Measurements from ENCODE around the gene RNF212B.
"Not testable (repeated sequence)": the region's sequence is repeated elsewhere in the genome, so short reads cannot be mapped to it uniquely, and the experiment has no call there.

Gene RNF212B, protein sequence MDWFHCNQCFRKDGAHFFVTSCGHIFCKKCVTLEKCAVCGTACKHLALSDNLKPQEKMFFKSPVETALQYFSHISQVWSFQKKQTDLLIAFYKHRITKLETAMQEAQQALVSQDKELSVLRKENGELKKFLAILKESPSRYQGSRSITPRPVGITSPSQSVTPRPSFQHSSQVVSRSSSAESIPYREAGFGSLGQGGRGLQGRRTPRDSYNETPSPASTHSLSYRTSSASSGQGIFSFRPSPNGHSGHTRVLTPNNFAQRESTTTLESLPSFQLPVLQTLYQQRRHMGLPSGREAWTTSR

DNA sequence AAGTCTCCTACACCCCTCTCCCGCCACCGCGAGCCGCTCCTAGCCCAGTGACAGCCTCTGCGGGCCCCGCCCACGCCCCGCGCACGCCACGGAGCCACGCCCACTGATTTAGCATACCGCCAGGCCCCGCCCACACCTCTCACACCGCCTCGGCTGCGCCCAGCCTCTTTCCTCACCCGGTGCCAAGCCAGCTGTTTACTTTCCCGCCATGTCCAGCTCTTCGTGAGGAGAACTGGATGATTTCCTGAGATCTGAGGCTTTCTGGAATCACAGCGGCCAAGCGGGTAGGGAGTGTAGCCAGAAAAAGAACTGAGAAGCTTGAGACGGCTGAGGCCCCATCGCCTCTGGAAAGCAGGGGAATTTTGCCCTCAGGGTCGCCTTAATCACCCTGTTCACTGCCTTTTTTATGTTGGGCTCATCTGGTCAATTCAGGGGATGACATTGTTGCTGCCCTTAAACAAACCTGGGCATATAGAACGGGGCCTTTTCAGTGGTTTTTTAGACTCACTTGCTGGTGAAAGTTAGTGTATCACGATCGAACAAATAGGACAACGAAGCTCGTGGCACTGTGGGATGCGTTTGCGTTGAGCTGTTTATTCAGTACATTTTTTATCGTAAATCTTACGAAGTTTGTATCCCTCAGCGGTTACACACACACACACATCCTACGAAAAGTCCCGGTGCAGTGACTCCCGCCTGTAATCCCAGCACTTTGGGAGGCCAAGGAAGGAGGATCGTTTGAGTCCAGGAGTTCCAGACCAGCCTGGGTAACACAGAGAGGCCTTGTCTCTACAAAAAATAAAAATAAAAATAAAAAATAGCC, at the start of gene RNF212B:
Gene RNF212B (plus strand): TSS at position 165 of the 823 bp plus-strand sequence. CDS start 2,410 bp downstream, outside the sequence.
- DNase-seq: peak; percentile 82

DNA sequence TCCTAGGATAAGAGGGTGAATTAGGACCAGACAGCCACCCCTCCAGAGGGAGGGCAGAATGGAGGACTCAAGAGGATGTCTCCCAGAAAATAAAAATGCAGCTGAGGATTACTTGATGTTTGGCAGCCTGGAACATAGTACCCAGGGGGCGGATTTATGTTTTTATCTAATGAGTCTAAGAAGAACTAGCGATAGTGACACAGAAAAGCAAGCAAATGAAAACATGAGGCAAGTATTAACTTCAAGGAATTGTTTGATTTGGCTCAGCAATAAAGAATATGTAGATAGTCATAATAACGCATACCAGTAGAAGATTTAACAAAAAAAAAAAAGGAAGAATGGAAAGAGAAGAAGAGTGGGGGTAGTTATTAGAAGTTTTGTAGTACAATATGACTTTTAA, 44.3 kb upstream of the RNF212B start:
- DNase-seq: no peak

DNA sequence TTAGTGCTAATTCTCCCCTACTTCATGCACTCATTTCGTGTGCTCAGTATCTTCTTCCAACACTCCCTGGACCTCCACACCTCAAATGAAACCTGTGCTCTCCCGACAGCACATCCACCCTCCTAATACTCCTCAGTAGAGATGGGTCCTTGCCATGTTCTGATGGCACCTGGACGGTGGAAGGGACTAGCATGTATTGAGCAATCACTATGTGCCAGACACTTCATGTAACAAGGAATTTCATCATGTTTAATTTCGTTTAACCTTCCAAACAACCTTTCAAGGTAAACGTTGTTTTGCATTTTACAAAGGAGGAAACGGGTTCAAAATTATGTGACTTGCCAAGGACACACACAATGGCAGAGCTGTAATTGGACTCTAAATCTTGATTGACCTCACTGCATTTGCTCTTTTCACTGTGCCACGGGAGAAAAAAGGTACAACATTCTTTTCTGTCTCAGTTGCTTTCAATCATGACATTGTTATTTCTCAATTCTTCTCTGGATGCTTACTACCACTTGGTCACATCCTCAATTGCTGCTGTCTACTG, 42.1 kb upstream of the RNF212B start:
- no peak for DNase-seq

DNA sequence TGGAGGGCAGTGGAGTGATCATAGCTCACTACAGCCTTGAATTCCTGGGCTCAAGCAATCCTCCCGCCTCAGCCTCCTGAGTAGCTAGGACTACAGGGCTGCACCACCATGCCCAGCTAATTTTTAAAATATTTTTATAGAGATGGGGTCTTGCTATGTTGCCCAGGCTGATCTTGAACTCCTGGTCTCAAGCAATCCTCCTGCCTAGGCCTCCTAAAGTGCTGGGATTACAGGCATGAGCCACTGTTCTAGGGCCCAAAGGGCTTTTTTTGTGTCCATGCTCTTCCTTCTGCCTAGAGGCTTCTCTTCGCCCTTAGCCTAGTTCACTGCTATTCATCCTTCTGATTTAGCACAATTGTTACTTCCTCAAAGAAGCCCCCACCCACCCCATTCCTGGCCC, 41.2 kb upstream of the RNF212B start:
- DNase-seq: not testable (repeated sequence)

DNA sequence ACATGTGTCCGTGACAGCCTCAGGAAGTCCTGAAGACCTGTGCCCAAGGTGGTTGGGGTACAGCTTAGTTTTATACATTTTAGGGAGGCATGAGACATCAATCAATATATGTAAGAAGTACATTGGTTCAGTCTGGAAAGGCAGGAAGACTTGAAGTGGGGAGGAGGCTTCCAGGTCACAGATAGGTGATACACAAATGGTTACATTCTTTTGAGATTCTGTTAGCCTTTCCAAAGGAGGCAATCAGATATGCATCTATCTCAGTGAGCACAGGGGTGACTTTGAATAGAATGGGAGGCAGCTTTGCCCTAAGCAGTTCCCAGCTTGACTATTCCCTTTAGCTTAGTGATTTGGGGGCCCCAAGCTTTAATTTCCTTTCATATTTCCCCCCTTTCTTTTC, 38.6 kb upstream of the RNF212B start:
- not testable (repeated sequence) for DNase-seq

DNA sequence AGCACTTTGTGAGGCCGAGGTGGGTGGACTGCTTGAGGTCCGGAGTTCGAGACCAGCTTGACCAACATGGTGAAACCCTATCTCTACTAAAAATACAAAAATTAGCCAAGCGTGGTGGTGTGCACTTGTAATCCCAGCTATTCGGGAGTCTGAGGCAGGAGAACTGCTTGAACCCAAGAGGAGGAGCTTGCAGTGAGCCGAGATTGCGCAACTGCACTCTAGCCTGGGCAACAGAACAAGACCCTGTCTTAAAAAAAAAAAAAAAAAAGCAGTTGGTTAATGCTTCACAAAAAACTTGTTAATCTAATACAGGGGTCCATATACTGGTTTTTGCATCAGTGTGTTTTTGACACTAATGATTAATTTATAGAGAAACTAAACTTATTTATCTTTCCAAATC, 35.7 kb upstream of the RNF212B start:
- DNase-seq: no peak

DNA sequence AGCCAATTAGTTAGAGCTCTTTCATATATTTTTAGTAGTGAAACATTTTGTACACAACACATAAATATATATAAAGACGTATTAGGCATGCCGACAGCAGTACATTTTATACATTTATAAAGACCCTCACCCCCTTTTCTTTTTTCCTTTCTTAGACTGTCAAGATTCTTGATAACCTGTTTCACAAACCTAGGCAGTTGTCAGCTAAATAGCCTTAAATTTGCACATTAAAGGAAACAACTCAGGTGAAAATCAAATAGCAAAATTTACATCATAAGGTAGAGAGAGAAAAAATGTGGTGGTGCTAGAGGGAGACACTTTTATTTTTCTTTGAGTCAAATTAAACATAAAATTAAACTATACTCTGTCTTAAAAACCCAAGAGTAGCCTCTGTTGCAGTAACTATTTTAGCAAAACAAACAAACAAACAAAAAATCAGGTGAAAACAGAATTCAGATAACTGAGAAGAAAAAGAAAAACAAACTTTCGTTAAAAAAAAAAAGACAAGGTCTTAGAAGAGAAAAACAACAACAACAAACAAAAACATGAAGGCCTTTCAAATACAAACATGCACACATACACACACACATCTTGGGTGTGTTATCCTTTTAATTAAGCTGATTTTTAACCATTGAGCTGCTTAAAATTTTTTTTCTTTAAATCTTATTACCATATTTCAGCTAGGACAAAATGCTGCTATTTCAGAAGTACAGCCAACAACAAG, 31.2 kb upstream of the RNF212B start:
- DNase-seq: no peak

DNA sequence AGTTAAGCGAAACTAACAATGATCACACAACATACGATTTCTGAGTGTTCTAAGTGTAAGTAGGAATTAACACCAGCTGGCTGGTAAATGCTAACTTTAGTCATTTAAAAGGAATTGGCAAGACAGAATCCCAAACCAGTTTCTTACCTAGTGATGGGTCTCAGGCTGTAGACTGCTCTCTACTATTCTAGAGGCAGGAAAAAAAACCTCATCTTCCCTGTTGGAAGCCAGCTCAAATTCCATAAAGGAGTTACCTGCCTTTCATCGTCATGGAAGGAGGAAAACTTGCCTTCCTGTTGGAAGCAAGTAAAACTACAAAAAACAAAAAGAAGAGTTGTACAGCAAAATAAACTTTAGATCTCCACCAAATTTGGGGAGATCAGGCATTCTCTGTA, 30.6 kb upstream of the RNF212B start:
- no peak for DNase-seq

DNA sequence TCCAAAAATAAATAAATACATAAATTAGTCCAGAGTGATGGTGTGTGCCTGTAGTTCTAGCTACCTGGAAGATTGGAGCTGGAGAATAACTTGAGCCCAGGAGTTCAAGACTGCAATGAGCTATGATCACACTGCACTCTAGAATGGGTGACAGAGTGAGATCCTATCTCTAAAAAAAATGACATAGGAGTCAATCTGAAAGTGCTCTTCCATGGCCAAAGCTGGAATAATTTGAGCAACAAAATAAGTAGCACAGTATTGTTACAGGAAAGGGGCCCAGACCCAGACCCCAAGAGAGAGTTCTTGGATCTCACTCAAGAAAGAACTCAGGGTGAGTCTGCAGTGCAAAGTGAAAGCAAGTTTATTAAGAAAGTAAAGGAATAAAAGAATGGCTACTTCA, 29.4 kb upstream of the RNF212B start:
- DNase-seq: no peak

DNA sequence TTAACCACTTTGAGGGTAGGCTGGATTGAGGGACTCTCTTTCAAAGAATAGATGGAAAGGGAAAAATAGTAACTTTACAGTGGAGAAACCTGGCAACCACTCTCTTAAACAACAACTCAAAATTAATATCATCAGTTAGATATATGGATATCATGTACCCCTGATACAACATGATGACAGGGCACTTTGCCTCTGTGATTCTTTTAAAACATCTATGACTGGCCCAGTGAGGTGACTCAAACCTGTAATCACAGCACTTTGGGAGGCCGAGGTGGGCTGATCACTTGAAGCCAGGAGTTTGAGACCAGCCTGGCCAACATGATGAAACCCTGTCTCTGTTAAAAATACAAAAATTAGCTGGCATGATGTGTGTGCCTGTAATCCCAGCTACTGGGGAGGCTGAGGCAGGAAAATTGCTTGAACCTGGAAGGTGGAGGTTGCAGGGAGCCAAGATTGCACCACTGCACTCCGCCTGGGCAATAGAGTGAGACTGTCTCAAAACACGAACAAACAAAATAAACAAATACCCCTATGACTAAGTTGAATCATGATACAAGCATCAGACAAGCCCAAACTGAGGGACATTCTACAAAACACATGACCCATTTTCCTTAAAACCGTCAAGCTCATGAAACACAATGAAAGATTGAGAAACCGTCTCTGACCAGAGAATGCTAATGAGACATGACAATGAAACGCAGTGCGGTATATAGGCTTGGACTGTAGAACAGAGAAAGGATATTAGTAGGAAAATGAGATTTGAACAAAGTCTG, 27.9 kb upstream of the RNF212B start:
- DNase-seq: no peak

DNA sequence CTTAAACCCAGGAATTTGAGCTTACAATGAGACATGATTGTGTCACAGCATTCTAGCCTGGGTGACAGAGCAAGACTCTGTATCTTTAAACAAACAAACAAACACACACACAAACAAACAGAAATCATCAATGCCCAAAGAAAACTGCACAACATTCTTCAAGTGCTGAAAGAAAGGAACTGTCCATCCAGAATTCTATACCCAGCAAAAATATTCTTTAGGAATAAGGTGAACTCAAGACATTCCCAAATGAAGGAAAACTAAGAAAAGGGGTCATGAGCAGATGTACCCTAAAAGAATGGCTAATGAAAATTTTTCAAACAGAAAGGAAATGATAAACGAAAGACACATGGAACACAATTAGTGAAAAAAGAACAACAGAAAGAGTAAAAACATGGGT, 22.3 kb upstream of the RNF212B start:
- no peak for DNase-seq

DNA sequence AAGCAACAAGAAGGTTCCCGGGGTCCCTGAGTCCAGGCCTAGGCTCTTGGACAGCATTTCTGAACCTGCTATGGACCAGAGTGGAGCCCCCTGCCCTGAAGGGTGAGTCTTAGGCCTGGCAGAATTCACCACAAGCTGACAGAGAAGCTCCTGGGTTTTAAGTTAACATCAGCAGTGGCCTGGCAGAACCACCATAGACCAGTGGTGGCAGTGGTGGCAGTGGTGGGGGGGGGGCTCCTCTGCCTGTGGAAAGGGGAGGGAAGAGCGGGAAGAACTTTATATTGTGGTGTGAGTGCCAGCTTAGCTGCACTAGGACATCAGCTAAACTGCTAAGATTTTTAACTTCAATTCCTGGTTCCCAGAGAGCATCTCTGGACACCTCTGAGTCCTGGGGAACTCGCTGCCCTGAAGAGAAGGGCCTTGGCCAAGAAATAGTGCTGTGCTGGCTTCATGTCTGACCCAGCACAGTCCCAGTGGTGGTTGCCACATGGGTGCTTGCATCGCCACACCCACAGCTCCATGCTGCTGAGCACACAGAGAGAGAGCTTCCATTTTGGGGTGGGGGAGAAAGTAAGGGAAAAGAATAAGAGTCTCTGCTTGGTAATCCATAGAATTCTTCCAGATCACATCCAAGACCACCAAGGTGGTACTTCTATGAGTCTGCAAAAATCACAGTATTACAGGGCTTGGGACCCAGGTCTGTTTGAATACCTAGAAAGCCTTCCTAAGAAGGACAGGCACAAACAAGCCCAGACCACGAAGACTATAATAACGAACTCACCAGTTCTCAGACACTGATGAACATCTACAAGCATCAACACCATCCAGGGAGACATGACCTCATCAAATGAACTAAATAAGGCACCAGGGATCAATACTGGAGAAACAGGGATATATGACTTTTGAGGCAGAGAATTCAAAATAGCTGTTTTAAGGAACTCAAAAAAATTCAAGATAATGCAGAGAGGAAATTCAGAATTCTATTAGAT, 20.4 kb upstream of the RNF212B start:
- DNase-seq: no peak

DNA sequence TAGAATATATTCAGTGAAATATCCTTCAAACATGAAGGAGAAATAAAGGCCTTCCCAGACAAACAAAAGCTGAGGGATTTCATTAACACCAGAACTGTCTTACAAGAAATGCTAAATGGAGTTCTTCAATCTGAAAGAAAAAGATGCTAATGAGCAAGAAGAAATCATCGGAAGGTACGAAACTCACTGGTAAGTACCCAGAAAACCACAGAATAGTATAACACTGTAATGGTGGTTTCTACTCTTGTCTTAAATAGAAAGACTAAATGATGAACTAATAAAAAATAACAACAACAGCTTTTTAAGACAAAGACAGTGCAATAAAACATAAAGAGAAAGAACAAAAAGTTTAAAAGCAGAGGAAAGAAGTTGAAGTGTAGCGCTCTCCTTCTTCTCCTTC, 18.7 kb upstream of the RNF212B start:
- no peak for DNase-seq

DNA sequence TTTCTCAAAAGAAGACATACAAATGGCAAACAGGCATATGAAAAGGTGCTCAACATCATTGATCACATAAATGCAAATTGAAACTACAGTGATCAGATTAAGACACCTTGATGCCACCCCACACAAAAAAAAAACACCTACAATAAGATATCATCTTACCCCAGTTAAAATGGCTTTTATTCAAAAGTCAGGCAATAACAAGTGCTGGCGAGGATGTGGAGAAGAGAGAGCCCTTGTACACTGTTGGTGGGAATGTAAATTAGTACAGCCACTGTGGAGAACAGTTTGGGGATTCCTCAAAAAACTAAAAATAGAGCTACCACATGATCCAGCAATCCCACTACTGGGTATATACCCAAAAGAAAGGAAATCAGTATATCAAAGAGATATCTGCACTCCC, 12.8 kb upstream of the RNF212B start:
- DNase-seq: not testable (repeated sequence)

DNA sequence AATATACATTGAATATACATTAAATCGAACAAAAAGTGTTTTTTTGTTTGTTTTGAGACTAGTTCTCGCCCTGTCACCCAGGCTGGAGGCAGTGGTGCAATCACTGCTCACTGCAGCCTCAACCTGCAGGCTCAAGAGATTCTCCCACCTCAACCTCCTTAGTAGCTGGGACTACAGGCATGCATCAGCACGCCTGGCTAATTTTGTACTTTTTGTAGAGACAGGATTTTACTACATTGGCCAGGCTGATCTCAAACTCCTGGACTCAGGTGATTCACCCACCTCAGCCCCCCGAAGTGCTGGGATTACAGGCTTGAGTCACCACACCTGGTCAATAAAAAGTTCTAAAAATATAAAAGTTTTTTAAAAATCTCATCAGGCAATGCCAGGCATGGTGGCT, 10.2 kb upstream of the RNF212B start:
- DNase-seq: no peak

DNA sequence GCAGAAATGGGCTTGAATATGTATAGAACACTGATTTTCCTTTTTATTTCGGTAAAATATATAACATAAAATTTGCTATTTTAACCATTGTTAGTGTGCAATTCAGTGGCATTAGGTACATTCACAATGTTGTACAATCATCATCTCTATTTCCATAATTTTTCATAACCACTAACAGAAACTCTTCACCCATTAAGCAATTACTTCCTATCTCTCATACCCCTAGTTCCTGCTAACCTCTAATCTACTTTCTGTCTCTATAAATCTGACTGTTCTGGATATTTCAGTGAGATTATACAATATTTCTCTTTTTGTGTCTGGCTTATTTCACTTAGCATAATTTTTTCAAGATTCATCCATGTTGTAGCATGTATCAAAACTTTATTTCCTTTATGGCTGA, 8.9 kb upstream of the RNF212B start:
- no peak for DNase-seq

DNA sequence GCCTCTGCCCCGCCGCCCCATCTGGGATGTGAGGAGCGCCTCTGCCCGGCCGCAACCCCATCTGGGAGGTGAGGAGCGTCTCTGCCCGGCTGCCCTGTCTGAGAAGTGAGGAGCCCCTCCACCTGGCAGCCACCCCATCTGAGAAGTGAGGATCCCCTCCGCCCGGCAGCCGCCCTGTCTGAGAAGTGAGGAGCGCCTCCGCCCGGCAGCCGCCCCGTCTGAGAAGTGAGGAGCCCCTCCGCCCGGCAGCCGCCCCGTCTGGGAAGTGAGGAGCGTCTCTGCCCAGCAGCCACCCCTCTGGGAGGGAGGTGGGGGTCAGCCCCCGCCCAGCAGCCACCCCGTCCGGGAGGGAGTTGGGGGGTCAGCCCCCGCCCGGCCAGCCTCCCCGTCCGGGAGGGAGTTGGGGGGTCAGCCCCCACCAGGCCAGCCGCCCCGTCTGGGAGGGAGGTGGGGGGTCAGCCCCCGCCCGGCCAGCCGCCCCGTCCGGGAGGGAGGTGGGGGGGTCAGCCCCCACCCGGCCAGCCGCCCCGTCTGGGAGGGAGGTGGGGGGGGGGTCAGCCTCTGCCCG, 5.4 kb upstream of the RNF212B start:
- DNase-seq: not testable (repeated sequence)

DNA sequence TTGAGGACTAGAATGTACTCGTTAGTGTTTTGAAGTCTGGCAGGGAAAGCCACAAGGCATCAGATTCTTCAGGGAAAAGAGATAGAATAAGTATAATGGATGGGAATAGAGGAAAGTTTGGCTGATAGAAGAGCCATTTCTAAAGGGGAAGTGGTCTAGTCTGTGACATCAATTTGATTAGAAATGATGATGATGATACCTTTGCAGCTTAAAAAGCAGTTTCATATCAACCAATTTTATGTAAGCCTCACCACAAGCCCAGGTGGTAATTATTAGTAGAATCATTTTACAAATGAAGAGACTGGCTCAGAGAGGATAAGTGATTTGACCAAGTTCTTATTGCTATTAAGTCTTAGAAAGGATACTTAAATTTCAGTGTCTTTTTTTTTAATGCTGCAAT, 2.9 kb downstream of the RNF212B start:
- no peak for DNase-seq

DNA sequence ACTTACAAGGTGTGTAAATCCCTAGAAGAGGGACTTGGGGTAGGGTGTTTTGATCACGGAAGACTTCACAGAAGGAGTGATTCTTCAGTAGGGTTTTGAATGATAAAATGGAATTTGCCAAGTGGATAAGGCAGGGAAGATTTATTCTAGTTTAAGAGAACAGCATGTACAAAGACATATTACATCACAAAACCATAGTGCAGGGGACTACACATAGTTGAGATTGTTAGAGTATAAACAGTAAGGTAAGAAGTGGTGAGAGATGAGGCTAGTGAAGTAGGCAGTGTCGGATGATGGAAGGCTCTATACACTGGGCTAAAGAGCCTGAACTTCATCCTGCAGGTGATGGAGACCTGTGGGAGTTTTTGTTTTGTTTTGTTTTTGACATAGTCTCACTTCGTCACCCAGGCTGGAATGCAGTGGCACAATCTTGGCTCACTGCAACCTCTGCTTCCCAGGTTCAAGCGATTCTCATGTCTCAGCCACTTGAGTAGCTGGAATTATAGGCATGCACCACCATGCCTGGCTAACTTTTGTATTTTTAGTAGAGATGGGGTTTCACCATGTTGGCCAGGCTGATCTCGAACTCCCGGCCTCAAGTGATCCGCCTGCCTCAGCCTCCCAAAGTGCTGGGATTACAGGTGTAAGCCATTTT, 3.5 kb downstream of the RNF212B start:
- DNase-seq: not testable (repeated sequence)

DNA sequence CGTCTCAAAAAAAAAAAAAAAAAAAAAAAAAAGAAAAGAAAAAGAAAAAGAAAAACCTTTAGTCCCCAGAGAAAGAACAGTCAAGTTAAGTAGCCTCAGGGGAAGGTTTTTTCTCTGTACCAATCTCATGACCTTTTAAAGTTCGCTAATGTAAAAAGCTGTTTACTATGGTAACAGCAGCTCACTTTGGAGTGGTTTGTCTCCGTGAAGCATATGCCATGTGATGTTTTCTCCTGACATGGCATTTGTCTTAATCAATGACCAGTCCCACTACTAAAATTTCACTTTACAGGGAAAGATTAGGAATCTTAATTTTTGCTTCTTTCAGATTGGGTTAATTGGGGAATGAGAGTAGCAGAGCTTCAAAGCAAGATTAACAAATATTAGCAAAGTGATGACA, 4.3 kb downstream of the RNF212B start:
- no peak for DNase-seq

All from CD4-positive, alpha-beta T cell treated with Interleukin-6 for 4 hours (primary cell).